Smooth muscle cell of the brain vasculature (primary cell): ENCODE measurements around the gene ADAMTSL5.
"Not testable (repeated sequence)": the region's sequence is repeated elsewhere in the genome, so short reads cannot be mapped to it uniquely, and the experiment has no call there.

ENCODE experiments used
- DNase-seq: peaks from one replicate; pipeline ENCODE4 v3.0.0-alpha.2; 2012; ENCODE audit warnings: low read depth, low spot score

Gene ADAMTSL5

GRCh38 chr19:1511318-1512317, 1.2 kb downstream of the ADAMTSL5 start:
- no peak for DNase-seq

- no peak for DNase-seq
Measured at GRCh38 chr19:1510807-1511206, 2.0 kb downstream of the ADAMTSL5 start.

GRCh38 chr19:1510442-1510806, 2.4 kb downstream of the ADAMTSL5 start:
- no peak for DNase-seq

- no peak for DNase-seq
Measured at GRCh38 chr19:1509602-1510441, 3.0 kb downstream of the ADAMTSL5 start.

- DNase-seq = no peak
Measured at GRCh38 chr19:1508507-1508856, 4.3 kb downstream of the ADAMTSL5 start.

GRCh38 chr19:1507763-1508506, 4.9 kb downstream of the ADAMTSL5 start:
- DNase-seq = peak; percentile 85

GRCh38 chr19:1507192-1507660, 5.6 kb downstream of the ADAMTSL5 start:
- DNase-seq = no peak

- DNase-seq = no peak
Measured at GRCh38 chr19:1505991-1506881, 6.6 kb downstream of the ADAMTSL5 start.

GRCh38 chr19:1505012-1505411, 7.8 kb downstream of the ADAMTSL5 start:
- no peak for DNase-seq

- no peak for DNase-seq
Measured at GRCh38 chr19:1503925-1504773, 8.7 kb downstream of the ADAMTSL5 start.

- DNase-seq = no peak
Measured at GRCh38 chr19:1503089-1503924, 9.5 kb downstream of the ADAMTSL5 start.

- no peak for DNase-seq
Measured at GRCh38 chr19:1502433-1503088, 10.3 kb downstream of the ADAMTSL5 start.

- DNase-seq = no peak
Measured at GRCh38 chr19:1501200-1501595, 11.6 kb downstream of the ADAMTSL5 start.

GRCh38 chr19:1499231-1499630, 13.6 kb downstream of the ADAMTSL5 start:
- not testable (repeated sequence) for DNase-seq

GRCh38 chr19:1497578-1498235, 15.1 kb downstream of the ADAMTSL5 start:
- DNase-seq = no peak

- no peak for DNase-seq
Measured at GRCh38 chr19:1496714-1497577, 15.9 kb downstream of the ADAMTSL5 start.
